Large intestine (tissue), 3 donors: ENCODE results near the gene CSNK1D. TPM values are rescaled to one million over a fixed set of nuclear protein-coding genes. Genes with fewer than 3 reads are reported as not detected.

Experiments used
- DNase-seq, 2 donors: peaks; one replicate each; pipeline versions ENCODE4 v3.0.0 to v3.0.0-alpha.2; 2013
- H3K27ac ChIP-seq: one replicate; pipeline ENCODE4 v1.5.1; 2013; ENCODE audit warnings: low read length
- H3K27me3 ChIP-seq: 2 replicates; pipeline ENCODE4 v1.6.1; 2013; ENCODE audit warnings: low read length; ENCODE audit not compliant: control insufficient read depth, insufficient read depth
- H3K36me3 ChIP-seq: 2 replicates; pipeline ENCODE4 v1.6.1; 2013; ENCODE audit warnings: low read length; ENCODE audit not compliant: control insufficient read depth, insufficient read depth
- H3K4me1 ChIP-seq: one replicate; pipeline ENCODE4 v1.6.1; 2013; ENCODE audit warnings: low read length; ENCODE audit not compliant: control insufficient read depth, insufficient read depth
- H3K4me3 ChIP-seq: one replicate; pipeline ENCODE4 v1.5.1; 2013; ENCODE audit warnings: low read length
- H3K9me3 ChIP-seq: one replicate; pipeline ENCODE4 v1.6.1; 2013; ENCODE audit warnings: mild to moderate bottlenecking, low read depth, low read length, moderate library complexity; ENCODE audit not compliant: control insufficient read depth
- WGBS: methylation state at CpG from one replicate; pipeline ENCODE4 v1.1.5; 2013; ENCODE audit warnings: low lambda C conversion rate; ENCODE audit not compliant: insufficient coverage; 5-methylcytosine and 5-hydroxymethylcytosine counted together
- polyA plus RNA-seq: library from polyadenylated mRNA; unstranded; fragments of 120-200 nt; gene quantifications from one replicate; pipeline ENCODE4 v1.2.1, GENCODE V29; 2013

The CSNK1D gene
- polyA plus RNA-seq, 1 donor, result 147 TPM

GRCh38 chr17:82281076-82281475, 7.6 kb upstream of the CSNK1D start:
- WGBS, result no CpG with 5 or more reads among the region's 7 CpGs
- H3K9me3 ChIP-seq, result no peaks in the 10 kb centered on the region
- no peak for DNase-seq
- H3K36me3 ChIP-seq, result no peaks in the 10 kb centered on the region
- no peak overlapping the region for H3K4me3 ChIP-seq
- H3K4me1 ChIP-seq, result peaks cover 14% of the 10 kb centered on the region
- no peaks in the 10 kb centered on the region for H3K27me3 ChIP-seq
- H3K27ac ChIP-seq, result no peak overlapping the region

GRCh38 chr17:82280537-82280936, 7.0 kb upstream of the CSNK1D start:
- Histone ChIP-seq H3K4me1 (peaks cover 14% of the 10 kb centered on the region), H3K27me3 (no peaks in the 10 kb centered on the region)
- WGBS, result 100% methylated on average over 1 of the region's 8 CpGs

DNA sequence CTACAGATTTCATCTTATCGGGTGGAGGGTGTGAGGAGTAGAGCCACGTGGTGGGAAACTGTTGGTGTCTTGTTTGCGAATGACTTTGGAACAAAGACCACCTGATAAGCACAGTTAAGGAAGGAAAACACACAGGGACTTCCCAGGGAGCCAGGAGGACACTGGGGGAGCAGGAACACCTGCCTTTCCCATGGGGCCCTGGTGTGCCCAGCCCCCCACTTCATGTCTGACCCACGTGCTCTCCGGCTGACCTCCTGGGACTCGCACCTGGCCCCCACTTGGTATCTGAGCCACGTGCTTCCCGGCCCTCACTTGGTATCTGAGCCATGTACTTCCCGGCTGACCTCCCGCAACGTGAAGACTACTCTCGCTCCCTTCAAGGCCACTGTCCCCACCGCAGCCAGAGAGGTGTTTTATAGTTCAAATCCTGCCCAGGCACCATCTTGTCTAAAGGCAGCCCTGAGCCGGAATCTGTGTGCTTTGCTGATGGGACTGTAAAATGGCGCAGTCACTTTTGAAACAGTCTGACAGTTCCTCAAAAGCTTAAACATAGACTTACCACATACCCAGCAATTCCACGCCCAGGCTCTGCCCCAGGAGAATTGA, 5.4 kb upstream of the CSNK1D start:
- DNase-seq, result peak; percentile 83 to 95
- no CpG with 5 or more reads among the region's 16 CpGs for WGBS
- Histone ChIP-seq H3K27ac (peak overlapping the region; percentile 69), H3K36me3 (no peaks in the 10 kb centered on the region), H3K4me3 (no peak overlapping the region), H3K9me3 (no peaks in the 10 kb centered on the region), H3K27me3 (no peaks in the 10 kb centered on the region), H3K4me1 (peaks cover 23% of the 10 kb centered on the region)

More at GRCh38 chr17:82280537-82280936, 7.0 kb upstream of the CSNK1D start:
- Histone ChIP-seq H3K4me3 (no peak overlapping the region), H3K27ac (no peak overlapping the region), H3K9me3 (no peaks in the 10 kb centered on the region), H3K36me3 (no peaks in the 10 kb centered on the region)
- DNase-seq, result no peak

DNA sequence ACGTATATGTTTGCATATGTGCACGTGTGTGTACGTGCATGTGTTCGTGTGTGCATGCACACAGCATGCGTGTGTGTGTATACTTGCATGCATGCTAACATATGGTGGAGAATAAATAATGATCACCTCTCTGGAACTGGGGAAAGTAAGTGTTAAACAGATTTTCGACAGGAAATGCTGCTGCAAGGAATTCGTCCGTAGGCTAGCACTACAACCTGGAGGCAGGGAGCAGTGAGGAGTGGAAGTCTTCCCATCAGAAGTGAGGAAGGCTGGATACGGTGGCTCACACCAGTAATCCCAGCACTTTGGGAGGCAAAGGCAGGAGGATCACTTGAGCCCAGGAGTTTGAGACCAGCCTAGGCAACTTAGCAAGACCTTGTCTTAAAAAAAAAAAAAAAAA, 4.8 kb upstream of the CSNK1D start:
- Histone ChIP-seq H3K4me3 (no peak overlapping the region), H3K36me3 (no peaks in the 10 kb centered on the region), H3K27ac (peak overlapping the region; percentile 69), H3K9me3 (peaks cover 2% of the 10 kb centered on the region), H3K4me1 (peaks cover 22% of the 10 kb centered on the region), H3K27me3 (no peaks in the 10 kb centered on the region)
- peak in 1 of 2 donors; percentile 29 for DNase-seq
- WGBS, result no CpG with 5 or more reads among the region's 9 CpGs

GRCh38 chr17:82277851-82278250, 4.4 kb upstream of the CSNK1D start:
- no peak for DNase-seq
- Histone ChIP-seq H3K4me1 (peaks cover 22% of the 10 kb centered on the region), H3K4me3 (no peak overlapping the region), H3K27ac (no peak overlapping the region), H3K36me3 (no peaks in the 10 kb centered on the region), H3K27me3 (no peaks in the 10 kb centered on the region), H3K9me3 (peaks cover 3% of the 10 kb centered on the region)
- WGBS, result no CpG with 5 or more reads among the region's 12 CpGs

DNA sequence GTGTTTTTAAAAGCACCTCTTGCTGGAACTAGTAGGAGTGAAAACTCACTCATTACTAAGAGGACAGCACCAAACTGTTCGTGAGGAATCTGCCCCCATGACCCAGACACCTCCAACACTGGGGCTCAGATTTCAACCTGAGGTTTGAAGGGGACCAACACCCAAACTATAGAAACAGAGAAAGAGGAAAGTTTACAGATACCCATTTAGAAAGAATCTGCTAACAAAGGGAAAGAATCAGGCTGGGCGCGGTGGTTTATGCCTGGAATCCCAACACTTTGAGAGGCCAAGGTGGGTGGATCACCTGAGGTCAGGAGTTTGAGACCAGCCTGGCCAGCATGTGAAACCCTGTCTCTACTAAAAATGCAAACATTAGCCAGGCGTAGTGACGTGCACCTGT, 3.4 kb upstream of the CSNK1D start:
- Histone ChIP-seq H3K36me3 (peaks cover 2% of the 10 kb centered on the region), H3K27me3 (no peaks in the 10 kb centered on the region), H3K27ac (peak overlapping the region; percentile 12), H3K4me3 (no peak overlapping the region), H3K9me3 (peaks cover 3% of the 10 kb centered on the region), H3K4me1 (peaks cover 25% of the 10 kb centered on the region)
- WGBS, result no CpG with 5 or more reads among the region's 5 CpGs
- no peak for DNase-seq

DNA sequence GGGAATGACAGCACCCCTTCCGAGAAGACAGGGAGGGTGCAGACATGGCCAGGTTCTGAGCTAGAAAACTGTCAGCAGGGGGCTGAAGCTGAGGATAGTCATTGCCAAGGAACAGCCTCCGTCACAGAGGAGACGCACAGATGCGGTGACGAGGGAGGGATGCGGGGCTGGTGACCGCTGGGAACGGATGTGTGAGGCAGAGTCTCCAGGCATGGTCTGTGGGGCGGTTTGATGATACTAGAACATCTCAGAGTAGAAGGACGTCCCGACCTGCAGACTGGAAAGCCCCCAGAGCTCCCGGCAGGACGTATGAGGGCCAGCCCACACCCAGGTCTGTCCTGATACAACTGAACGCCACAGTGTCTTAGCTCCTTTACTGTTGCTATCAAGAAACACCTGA, 1.8 kb upstream of the CSNK1D start:
- H3K27me3 ChIP-seq, result no peaks in the 10 kb centered on the region
- no peak overlapping the region for H3K27ac ChIP-seq
- H3K4me1 ChIP-seq, result peaks cover 39% of the 10 kb centered on the region
- H3K36me3 ChIP-seq, result peaks cover 16% of the 10 kb centered on the region
- DNase-seq, result no peak
- peaks cover 3% of the 10 kb centered on the region for H3K9me3 ChIP-seq
- no CpG with 5 or more reads among the region's 14 CpGs for WGBS
- no peak overlapping the region for H3K4me3 ChIP-seq

DNA sequence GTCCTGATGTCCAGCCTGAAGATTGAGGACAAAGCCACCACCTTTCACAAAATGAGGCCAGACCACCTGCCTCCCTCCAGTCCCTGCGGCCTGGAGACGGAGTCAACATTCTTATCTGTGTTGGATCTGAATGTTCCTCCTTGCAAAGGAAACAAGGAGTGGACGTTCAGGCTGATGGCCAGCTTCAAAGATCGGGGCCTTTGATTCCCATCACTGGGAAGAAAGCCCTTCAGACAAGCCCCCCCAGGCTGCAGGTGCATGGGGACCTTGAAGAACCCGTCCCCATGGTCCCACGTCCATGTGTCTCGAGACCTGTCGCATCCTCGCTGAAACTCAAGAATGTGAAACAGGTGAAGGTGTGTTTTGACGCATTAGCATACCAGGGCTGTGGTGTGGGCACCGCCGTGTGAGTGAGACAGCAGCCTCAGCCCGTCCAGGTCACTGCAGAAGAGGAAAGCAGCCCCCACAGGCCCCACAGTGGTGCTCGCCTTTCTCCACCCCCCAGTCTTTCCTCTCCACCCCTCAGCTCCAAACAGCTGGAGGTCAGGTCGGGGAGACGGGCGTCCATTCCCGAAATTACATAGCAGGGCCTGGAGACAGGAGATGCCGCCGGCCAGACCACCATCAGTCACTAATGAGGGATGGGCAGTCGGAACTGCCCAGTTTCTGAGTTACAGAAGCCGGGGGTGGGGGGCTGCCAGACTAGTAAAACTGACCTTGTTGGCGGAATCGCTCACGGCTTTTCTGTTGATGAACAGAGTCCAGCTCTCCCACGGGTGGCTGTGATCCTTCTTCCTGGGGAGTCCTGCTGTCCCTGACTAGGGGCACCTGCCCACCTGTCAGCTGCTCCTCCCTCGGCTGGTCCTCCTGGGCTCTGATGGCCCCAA, 877 bp upstream of the CSNK1D start:
- Histone ChIP-seq H3K4me1 (peaks cover 48% of the 10 kb centered on the region), H3K4me3 (peak overlapping the region; percentile 66), H3K36me3 (peaks cover 19% of the 10 kb centered on the region), H3K9me3 (peaks cover 3% of the 10 kb centered on the region), H3K27me3 (no peaks in the 10 kb centered on the region), H3K27ac (peak overlapping the region; percentile 49)
- no CpG with 5 or more reads among the region's 27 CpGs for WGBS
- peak in 1 of 2 donors; percentile 29 for DNase-seq

GRCh38 chr17:82272495-82273326, 789 bp downstream of the CSNK1D start:
- peaks cover 55% of the 10 kb centered on the region for H3K4me1 ChIP-seq
- peak overlapping the region; percentile 66 for H3K4me3 ChIP-seq
- H3K27ac ChIP-seq, result peak overlapping the region; percentile 94
- H3K36me3 ChIP-seq, result peaks cover 25% of the 10 kb centered on the region
- H3K9me3 ChIP-seq, result peaks cover 3% of the 10 kb centered on the region
- DNase-seq, result peak in 1 of 2 donors; percentile 43
- no peaks in the 10 kb centered on the region for H3K27me3 ChIP-seq
- WGBS, result no CpG with 5 or more reads among the region's 57 CpGs

- Histone ChIP-seq H3K27ac (peak overlapping the region; percentile 71), H3K4me3 (no peak overlapping the region), H3K36me3 (peaks cover 30% of the 10 kb centered on the region), H3K9me3 (peaks cover 3% of the 10 kb centered on the region), H3K27me3 (no peaks in the 10 kb centered on the region), H3K4me1 (peaks cover 64% of the 10 kb centered on the region)
- DNase-seq, result no peak
- WGBS, result no CpG with 5 or more reads among the region's 6 CpGs
Measured at GRCh38 chr17:82271401-82271800, 2.1 kb downstream of the CSNK1D start.
